GM19035 (cell line): ENCODE measurements around the gene C1orf116.
A peak's percentile ranks its signal among the peaks of the same experiment; 100 is the strongest.

Experiments
- ATAC-seq: cut with Tn5 transposase; IDR thresholded peaks from one replicate; pipeline ENCODE4 v1.9.1; 2021; ENCODE audit not compliant: unreplicated experiment

The C1orf116 gene

GRCh38 chr1:207000651-207001291 lies 31.8 kb downstream of the C1orf116 start:
- no peak for ATAC-seq

- ATAC-seq = no peak
Observed at GRCh38 chr1:206998816-206999215, 33.7 kb downstream of the C1orf116 start.

GRCh38 chr1:206992790-206993189 lies 39.8 kb downstream of the C1orf116 start:
- ATAC-seq = no peak

- no peak for ATAC-seq
Observed at GRCh38 chr1:206987873-206988272, 44.7 kb downstream of the C1orf116 start.

GRCh38 chr1:206986885-206987284 lies 45.7 kb downstream of the C1orf116 start:
- no peak for ATAC-seq

- no peak for ATAC-seq
Observed at GRCh38 chr1:206986402-206986801, 46.2 kb downstream of the C1orf116 start.

- ATAC-seq = no peak
Observed at GRCh38 chr1:206985162-206985749, 47.3 kb downstream of the C1orf116 start.

GRCh38 chr1:206982216-206982615 lies 50.3 kb downstream of the C1orf116 start:
- ATAC-seq = no peak

- no peak for ATAC-seq
Observed at GRCh38 chr1:206979379-206980043, 53.0 kb downstream of the C1orf116 start.

GRCh38 chr1:206978259-206978658 lies 54.3 kb downstream of the C1orf116 start:
- ATAC-seq = no peak

GRCh38 chr1:206975306-206975705 lies 57.2 kb downstream of the C1orf116 start:
- ATAC-seq = no peak

- ATAC-seq = no peak
Observed at GRCh38 chr1:206974140-206974539, 58.4 kb downstream of the C1orf116 start.

- no peak for ATAC-seq
Observed at GRCh38 chr1:206972728-206973127, 59.8 kb downstream of the C1orf116 start.

- peak; percentile 74 for ATAC-seq
Observed at GRCh38 chr1:206971029-206971655, 61.4 kb downstream of the C1orf116 start.

GRCh38 chr1:206970446-206970845 lies 62.1 kb downstream of the C1orf116 start, which contains the start of gene FCAMR:
Gene FCAMR, minus strand, starts transcription at chr1:206970460. Its CDS starts 335 bp downstream, at chr1:206970125.
- no peak for ATAC-seq

GRCh38 chr1:206969090-206969489 lies 63.5 kb downstream of the C1orf116 start:
- no peak for ATAC-seq
